ENCODE results near the gene NISCH. TPM values are rescaled to one million over a fixed set of nuclear protein-coding genes. Genes with fewer than 3 reads are reported as not detected.

NISCH gene
- polyA plus RNA-seq, 1 experiment: 71.0 TPM

- POLR2A ChIA-PET: interaction anchor here (1.5 kb wide), 1 partner anchor 47 kb away, joined by 6 read pairs; the partner anchor contains the start of gene UQCC5
- TF ChIP-seq, protein P1, sequence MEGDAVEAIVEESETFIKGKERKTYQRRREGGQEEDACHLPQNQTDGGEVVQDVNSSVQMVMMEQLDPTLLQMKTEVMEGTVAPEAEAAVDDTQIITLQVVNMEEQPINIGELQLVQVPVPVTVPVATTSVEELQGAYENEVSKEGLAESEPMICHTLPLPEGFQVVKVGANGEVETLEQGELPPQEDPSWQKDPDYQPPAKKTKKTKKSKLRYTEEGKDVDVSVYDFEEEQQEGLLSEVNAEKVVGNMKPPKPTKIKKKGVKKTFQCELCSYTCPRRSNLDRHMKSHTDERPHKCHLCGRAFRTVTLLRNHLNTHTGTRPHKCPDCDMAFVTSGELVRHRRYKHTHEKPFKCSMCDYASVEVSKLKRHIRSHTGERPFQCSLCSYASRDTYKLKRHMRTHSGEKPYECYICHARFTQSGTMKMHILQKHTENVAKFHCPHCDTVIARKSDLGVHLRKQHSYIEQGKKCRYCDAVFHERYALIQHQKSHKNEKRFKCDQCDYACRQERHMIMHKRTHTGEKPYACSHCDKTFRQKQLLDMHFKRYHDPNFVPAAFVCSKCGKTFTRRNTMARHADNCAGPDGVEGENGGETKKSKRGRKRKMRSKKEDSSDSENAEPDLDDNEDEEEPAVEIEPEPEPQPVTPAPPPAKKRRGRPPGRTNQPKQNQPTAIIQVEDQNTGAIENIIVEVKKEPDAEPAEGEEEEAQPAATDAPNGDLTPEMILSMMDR (IDR thresholded peaks at IDR 0.05; ENCODE audit: low read depth, low read length): no peak
- Histone ChIP-seq H3K9me3 (ENCODE audit: control insufficient read depth, insufficient read depth, low read length) (no peaks in the 10 kb centered on the region), H3K27me3 (ENCODE audit: control insufficient read depth, insufficient read depth, low read length) (no peaks in the 10 kb centered on the region), H3K4me3 (ENCODE audit: low read depth, low read length) (no peak overlapping the region), H3K27ac (ENCODE audit: low read depth, low read length) (no peak overlapping the region)
- no peak for DNase-seq (ENCODE audit: low read depth, low spot score)
- CTCF ChIA-PET: interaction anchor here (1.0 to 2.0 kb wide), 2 partner anchors 18 to 77 kb away, joined by 6 to 9 read pairs; no protein-coding TSS in a partner anchor
Measured at GRCh38 chr3:52489453-52489852, 34.0 kb downstream of the NISCH start.

GRCh38 chr3:52490035-52490938 is 34.9 kb downstream of the NISCH start:
- POLR2A ChIA-PET: interaction anchor here (1.5 kb wide), 1 partner anchor 46 kb away, joined by 6 read pairs; the partner anchor contains the start of gene UQCC5

GRCh38 chr3:52490939-52491526 is 35.6 kb downstream of the NISCH start:
- ChIA-PET CTCF (no interaction called here), POLR2A (no interaction called here)
- no peaks in the 10 kb centered on the region for H3K9me3 ChIP-seq (ENCODE audit: control insufficient read depth, insufficient read depth, low read length)
- no peak overlapping the region for H3K27ac ChIP-seq (ENCODE audit: low read depth, low read length)
- DNase-seq (ENCODE audit: low read depth, low spot score): no peak
- no peak overlapping the region for H3K4me3 ChIP-seq (ENCODE audit: low read depth, low read length)
- TF ChIP-seq, protein P1 (IDR thresholded peaks at IDR 0.05; ENCODE audit: low read depth, low read length): no peak
- H3K27me3 ChIP-seq (ENCODE audit: control insufficient read depth, insufficient read depth, low read length): no peaks in the 10 kb centered on the region

More at GRCh38 chr3:52490035-52490938, 34.9 kb downstream of the NISCH start:
- Histone ChIP-seq H3K27me3 (ENCODE audit: control insufficient read depth, insufficient read depth, low read length) (no peaks in the 10 kb centered on the region), H3K4me3 (ENCODE audit: low read depth, low read length) (no peak overlapping the region), H3K27ac (ENCODE audit: low read depth, low read length) (no peak overlapping the region), H3K9me3 (ENCODE audit: control insufficient read depth, insufficient read depth, low read length) (no peaks in the 10 kb centered on the region)
- TF ChIP-seq, protein P1 (IDR thresholded peaks at IDR 0.05; ENCODE audit: low read depth, low read length): no peak
- no peak for DNase-seq (ENCODE audit: low read depth, low spot score)
- CTCF ChIA-PET: interaction anchor here (2.0 kb wide), 1 partner anchor 19 kb away, joined by 9 read pairs; no protein-coding TSS in a partner anchor

DNA sequence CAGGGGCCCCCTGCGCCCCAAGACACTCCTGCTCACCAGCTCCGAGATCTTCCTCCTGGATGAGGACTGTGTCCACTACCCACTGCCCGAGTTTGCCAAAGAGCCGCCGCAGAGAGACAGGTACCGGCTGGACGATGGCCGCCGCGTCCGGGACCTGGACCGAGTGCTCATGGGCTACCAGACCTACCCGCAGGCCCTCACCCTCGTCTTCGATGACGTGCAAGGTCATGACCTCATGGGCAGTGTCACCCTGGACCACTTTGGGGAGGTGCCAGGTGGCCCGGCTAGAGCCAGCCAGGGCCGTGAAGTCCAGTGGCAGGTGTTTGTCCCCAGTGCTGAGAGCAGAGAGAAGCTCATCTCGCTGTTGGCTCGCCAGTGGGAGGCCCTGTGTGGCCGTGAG is 36.7 kb downstream of the NISCH start:
- TF ChIP-seq, protein P1 (IDR thresholded peaks at IDR 0.05; ENCODE audit: low read depth, low read length): no peak
- Histone ChIP-seq H3K27me3 (ENCODE audit: control insufficient read depth, insufficient read depth, low read length) (no peaks in the 10 kb centered on the region), H3K27ac (ENCODE audit: low read depth, low read length) (no peak overlapping the region), H3K9me3 (ENCODE audit: control insufficient read depth, insufficient read depth, low read length) (no peaks in the 10 kb centered on the region), H3K4me3 (ENCODE audit: low read depth, low read length) (no peak overlapping the region)
- CTCF ChIA-PET: no interaction called here
- no peak for DNase-seq (ENCODE audit: low read depth, low spot score)
- POLR2A ChIA-PET: no interaction called here
